DMS79 treated with DMSO at 0.1 percent for 48 hours (cell line): ENCODE results near the gene HEATR3.
A peak's percentile ranks its signal among the peaks of the same experiment; 100 is the strongest.

Experiments
- DNase-seq: peaks from one replicate; lab custom pipeline; 2025; lab: John Stamatoyannopoulos, UW

HEATR3 gene

GRCh38 chr16:50065624-50066481, at the start of gene HEATR3:
Gene HEATR3 (plus strand): TSS chr16:50065970. CDS start chr16:50066132, 162 bp downstream.
- DNase-seq: peak; percentile 42

- DNase-seq: no peak
These were observed 48.2 kb upstream of the HEATR3 start for GRCh38 chr16:50017553-50017952.

- DNase-seq: no peak
These were observed 44.2 kb upstream of the HEATR3 start for GRCh38 chr16:50021544-50021943.

GRCh38 chr16:50023641-50024040, 42.1 kb upstream of the HEATR3 start:
- DNase-seq: no peak

GRCh38 chr16:50024207-50024606, 41.6 kb upstream of the HEATR3 start:
- DNase-seq: no peak

GRCh38 chr16:50024684-50025536, 40.9 kb upstream of the HEATR3 start, which contains the start of gene CNEP1R1:
Gene CNEP1R1 (plus strand): TSS chr16:50025225. CDS start chr16:50025316, 91 bp downstream.
- peak; percentile 70 for DNase-seq

- peak; percentile 23 for DNase-seq
These were observed 40.2 kb upstream of the HEATR3 start for GRCh38 chr16:50025537-50025931.

GRCh38 chr16:50027829-50028228, 37.9 kb upstream of the HEATR3 start:
- no peak for DNase-seq

- DNase-seq: no peak
These were observed 30.2 kb upstream of the HEATR3 start for GRCh38 chr16:50035468-50035992.

- DNase-seq: no peak
These were observed 29.3 kb upstream of the HEATR3 start for GRCh38 chr16:50036426-50036825.

- DNase-seq: no peak
These were observed 28.0 kb upstream of the HEATR3 start for GRCh38 chr16:50037662-50038220.

- no peak for DNase-seq
These were observed 27.5 kb upstream of the HEATR3 start for GRCh38 chr16:50038286-50038685.

GRCh38 chr16:50038756-50039529, 26.8 kb upstream of the HEATR3 start:
- no peak for DNase-seq

GRCh38 chr16:50040018-50040417, 25.8 kb upstream of the HEATR3 start:
- no peak for DNase-seq

GRCh38 chr16:50040710-50041109, 25.1 kb upstream of the HEATR3 start:
- peak; percentile 51 for DNase-seq

GRCh38 chr16:50043358-50043757, 22.4 kb upstream of the HEATR3 start:
- DNase-seq: no peak

- no peak for DNase-seq
These were observed 20.4 kb upstream of the HEATR3 start for GRCh38 chr16:50045412-50045811.

- DNase-seq: no peak
These were observed 18.9 kb upstream of the HEATR3 start for GRCh38 chr16:50046853-50047252.

GRCh38 chr16:50047864-50048263, 17.9 kb upstream of the HEATR3 start:
- no peak for DNase-seq

- DNase-seq: no peak
These were observed 15.0 kb upstream of the HEATR3 start for GRCh38 chr16:50050802-50051201.

- no peak for DNase-seq
These were observed 9.5 kb upstream of the HEATR3 start for GRCh38 chr16:50056226-50056625.
